OCI-LY3 (cell line): ENCODE data around the gene ZMAT5.

ENCODE experiments used
- H2AFZ ChIP-seq: fragments of 200-600, 300-600 bp; shearing (Covaris generic); 2 replicates; pipeline ENCODE4 v1.6.0; 2014; ENCODE audit warnings: antibody characterized with exemption, low read depth, low read length
- H3K27ac ChIP-seq: fragments of 200-600, 300-600 bp; sonication (generic); 2 replicates; pipeline ENCODE4 v1.5.1; 2014; ENCODE audit warnings: mild to moderate bottlenecking, low read length, moderate library complexity, mixed read lengths
- H3K27me3 ChIP-seq: fragments of 200-600, 300-600 bp; sonication (generic); 2 replicates; pipeline ENCODE4 v1.6.1; 2014; ENCODE audit warnings: low read depth, low read length, mixed read lengths
- H3K36me3 ChIP-seq: fragments of 200-600, 300-600 bp; sonication (generic); replicated peaks from 2 replicates; pipeline ENCODE3; 2014; ENCODE audit warnings: low read depth, low read length, mixed read lengths
- H3K4me1 ChIP-seq: fragments of 300-600, 200-600 bp; sonication (generic); 2 replicates; pipeline ENCODE4 v1.6.1; 2014; ENCODE audit warnings: low read length, mixed read lengths
- H3K4me2 ChIP-seq: fragments of 200-600, 300-600 bp; sonication (generic); 2 replicates; pipeline ENCODE4 v1.6.1; 2014; ENCODE audit warnings: low read length, mixed read lengths
- H3K4me3 ChIP-seq: fragments of 300-600, 200-600 bp; sonication (generic); 2 replicates; pipeline ENCODE4 v1.5.1; 2014; ENCODE audit warnings: antibody characterized with exemption, mild to moderate bottlenecking, low read length, moderate library complexity
- H3K79me2 ChIP-seq: fragments of 300-600, 200-600 bp; shearing (Covaris generic); 2 replicates; pipeline ENCODE4 v1.6.1; 2014; ENCODE audit warnings: mild to moderate bottlenecking, low read length, mixed read lengths
- H3K9ac ChIP-seq: fragments of 300-600, 200-600 bp; shearing (Covaris generic); 2 replicates; pipeline ENCODE4 v1.6.0; 2014; ENCODE audit warnings: mild to moderate bottlenecking, low read length, moderate library complexity
- H3K9me3 ChIP-seq: fragments of 200-600, 300-600 bp; shearing (Covaris generic); 2 replicates; pipeline ENCODE4 v1.6.1; 2014; ENCODE audit warnings: low read length, mixed read lengths; ENCODE audit not compliant: insufficient read depth
- H4K20me1 ChIP-seq: fragments of 200-600, 300-600 bp; sonication (generic); 2 replicates; pipeline ENCODE4 v1.6.1; 2016; ENCODE audit warnings: low read length, mixed read lengths; ENCODE audit not compliant: insufficient read depth
- CTCF ChIP-seq: fragments of 200-600, 300-600 bp; sonication (generic); IDR thresholded peaks from 2 replicates; pipeline ENCODE4 v1.5.1; 2014; ENCODE audit warnings: antibody characterized with exemption, low read length, low read depth
- EZH2phosphoT487 ChIP-seq: fragments of 200-600 bp; shearing (Covaris generic); IDR thresholded peaks from 2 replicates; pipeline ENCODE4 v1.6.1; 2018; ENCODE audit warnings: antibody characterized with exemption, mixed run types, low read depth

Gene ZMAT5

GRCh38 chr22:29748248-29748893, 18.4 kb downstream of the ZMAT5 start:
- H4K20me1 ChIP-seq = peaks cover 11% of the 10 kb centered on the region; the same call in 1 of the 2 replicates
- H3K4me3 ChIP-seq = no peak overlapping the region
- H3K4me2 ChIP-seq = peak overlapping the region; percentile 63
- no peak overlapping the region for H3K27ac ChIP-seq
- peaks cover 21% of the 10 kb centered on the region for H3K4me1 ChIP-seq
- peaks cover 8% of the 10 kb centered on the region for H3K36me3 ChIP-seq
- no peak overlapping the region for H2AFZ ChIP-seq
- TF ChIP-seq EZH2phosphoT487 (no peak), CTCF (no peak)
- H3K9ac ChIP-seq = peak overlapping the region; percentile 4; the same call in 1 of the 2 replicates
- H3K79me2 ChIP-seq = no peaks in the 10 kb centered on the region
- H3K27me3 ChIP-seq = no peaks in the 10 kb centered on the region
- H3K9me3 ChIP-seq = no peaks in the 10 kb centered on the region

GRCh38 chr22:29747832-29748231, 19.0 kb downstream of the ZMAT5 start:
- peaks cover 8% of the 10 kb centered on the region for H3K36me3 ChIP-seq
- H3K27ac ChIP-seq = no peak overlapping the region
- no peaks in the 10 kb centered on the region for H3K9me3 ChIP-seq
- no peaks in the 10 kb centered on the region for H3K27me3 ChIP-seq
- peaks cover 11% of the 10 kb centered on the region; the same call in 1 of the 2 replicates for H4K20me1 ChIP-seq
- no peaks in the 10 kb centered on the region for H3K79me2 ChIP-seq
- TF ChIP-seq EZH2phosphoT487 (no peak), CTCF (no peak)
- peaks cover 21% of the 10 kb centered on the region for H3K4me1 ChIP-seq
- H2AFZ ChIP-seq = no peak overlapping the region
- peak overlapping the region; percentile 63 for H3K4me2 ChIP-seq
- H3K4me3 ChIP-seq = no peak overlapping the region
- no peak overlapping the region for H3K9ac ChIP-seq

- Histone ChIP-seq H3K9me3 (no peaks in the 10 kb centered on the region), H3K36me3 (peaks cover 4% of the 10 kb centered on the region)
- no peak for TF ChIP-seq EZH2phosphoT487
- TF ChIP-seq CTCF = no peak
Measured at GRCh38 chr22:29744902-29745301, 21.9 kb downstream of the ZMAT5 start.

GRCh38 chr22:29742326-29742725, 24.5 kb downstream of the ZMAT5 start:
- Histone ChIP-seq H3K79me2 (no peaks in the 10 kb centered on the region), H3K4me1 (no peaks in the 10 kb centered on the region), H3K36me3 (no peaks in the 10 kb centered on the region), H3K27ac (no peak overlapping the region), H3K4me2 (no peak overlapping the region), H3K4me3 (no peak overlapping the region), H3K27me3 (no peaks in the 10 kb centered on the region), H2AFZ (no peak overlapping the region), H3K9me3 (no peaks in the 10 kb centered on the region), H3K9ac (no peak overlapping the region), H4K20me1 (0 out of 2 replicates have a peak, but pooled peaks cover under 1% of the 10 kb centered on the region)
- no peak for TF ChIP-seq CTCF
- no peak for TF ChIP-seq EZH2phosphoT487

More at GRCh38 chr22:29744902-29745301, 21.9 kb downstream of the ZMAT5 start:
- H2AFZ ChIP-seq = no peak overlapping the region
- no peaks in the 10 kb centered on the region for H3K79me2 ChIP-seq
- no peak overlapping the region for H3K27ac ChIP-seq
- peaks cover 21% of the 10 kb centered on the region for H3K4me1 ChIP-seq
- H3K4me2 ChIP-seq = no peak overlapping the region
- H3K9ac ChIP-seq = no peak overlapping the region
- H3K27me3 ChIP-seq = no peaks in the 10 kb centered on the region
- H4K20me1 ChIP-seq = peaks cover 11% of the 10 kb centered on the region; the same call in 1 of the 2 replicates
- H3K4me3 ChIP-seq = no peak overlapping the region
